ENCODE results near the gene ADSL. TPM values are rescaled to one million over a fixed set of nuclear protein-coding genes. Genes with fewer than 3 reads are reported as not detected.

ADSL gene
- total and polyA plus RNA-seq, 2 of the 8 experiments (the other 6 are each of a cell fraction or from before 2014, with no cell fraction given), result 197 to 218 TPM

- no peak for FAIRE-seq
- WGBS, 2 experiments (ENCODE audit: extremely low coverage in 1 of 2, insufficient coverage in 1 of 2, insufficient read length in 1 of 2, insufficient replicate concordance in 2 of 2, low coverage in 1 of 2, low lambda C conversion rate in 2 of 2, missing lambda C conversion rate in 1 of 2), result 100% methylated on average over 2 of the region's 2 CpGs; no CpG with 5 or more reads in 1 of the 2 experiments
These were observed 66.1 kb downstream of the ADSL start for GRCh38 chr22:40412441-40412840.

More at GRCh38 chr22:40412441-40412840, 66.1 kb downstream of the ADSL start:
- Histone ChIP-seq H2BK20ac (ENCODE audit: low read length) (no peak overlapping the region), H4K91ac (replicated peaks; ENCODE audit: insufficient read length, low read length) (no peak overlapping the region), H2AK5ac (ENCODE audit: low read depth, low read length) (no peak overlapping the region), H3K14ac (ENCODE audit: insufficient read length) (no peak overlapping the region), H2BK120ac (replicated peaks; ENCODE audit: low read depth, low read length) (no peak overlapping the region), H3K4ac (replicated peaks; ENCODE audit: insufficient read length, low read depth, low read length) (no peak overlapping the region), H3K9ac (replicated peaks in 1 of 4; ENCODE audit: extremely low read depth in 1 of 4, low read depth in 3 of 4, low read length in 3 of 4) (no peak overlapping the region), H3K79me2 (ENCODE audit: control insufficient read depth in 1 of 2, insufficient read depth in 2 of 2, low read length in 2 of 2) (no peaks in the 10 kb centered on the region), H3K56ac (replicated peaks; ENCODE audit: insufficient read length, low read depth, low read length) (no peak overlapping the region), H2BK12ac (ENCODE audit: low read depth, low read length) (no peak overlapping the region), H4K5ac (ENCODE audit: insufficient read length, low read depth, low read length) (no peak overlapping the region), H3K27me3 (replicated peaks in 1 of 4; ENCODE audit: control insufficient read depth in 3 of 4, extremely low read depth in 1 of 4, insufficient read depth in 3 of 4, low read length in 3 of 4) (no peaks in the 10 kb centered on the region), H3K27ac (ENCODE audit: low read depth, low read length) (no peak overlapping the region), H2BK15ac (ENCODE audit: low read length) (no peak overlapping the region), H3K4me1 (replicated peaks in 1 of 4; ENCODE audit: control insufficient read depth in 3 of 4, insufficient read depth in 4 of 4, low read length in 3 of 4) (no peaks in the 10 kb centered on the region; a peak in 1 of 7 replicates), H3K9me3 (ENCODE audit: insufficient read depth in 2 of 2, low read depth in 1 of 2, low read length in 1 of 2) (no peaks in the 10 kb centered on the region), H2AFZ (ENCODE audit: low read length) (no peak overlapping the region), H3K23ac (ENCODE audit: insufficient read length) (no peak overlapping the region), H3K79me1 (ENCODE audit: low read depth, low read length) (no peaks in the 10 kb centered on the region; the same call in 1 of the 2 replicates), H3K18ac (ENCODE audit: extremely low read depth, low read length) (no peak overlapping the region), H4K8ac (ENCODE audit: extremely low read depth, insufficient read depth, low read length) (no peak overlapping the region), H3K36me3 (ENCODE audit: control insufficient read depth in 2 of 4, insufficient read depth in 4 of 4, low read length in 3 of 4) (peaks cover 6 to 33% (median 21%) of the 10 kb centered on the region in 4 experiments; a peak in 7 of 8 replicates), H3K23me2 (ENCODE audit: low read depth, low read length) (no peaks in the 10 kb centered on the region), H3K4me3 (ENCODE audit: extremely low read depth in 1 of 4, insufficient read depth in 2 of 4, low read depth in 3 of 4, low read length in 4 of 4) (no peak overlapping the region), H2BK5ac (ENCODE audit: low read depth, low read length) (no peak overlapping the region), H3K4me2 (ENCODE audit: insufficient read depth in 1 of 2, low read depth in 2 of 2, low read length in 2 of 2) (no peak overlapping the region), H4K20me1 (replicated peaks in 1 of 2; ENCODE audit: control insufficient read depth in 1 of 2, insufficient read depth in 2 of 2, low read length in 2 of 2) (peaks cover 1 to 6% of the 10 kb centered on the region in 2 experiments)
- CTCF ChIA-PET (ENCODE audit: partially characterized antibody), result interaction anchor here (1.2 to 1.6 kb wide), 2 partner anchors 13 to 23 kb away, joined by 3 to 7 read pairs; no protein-coding TSS in a partner anchor
- no peak for TF ChIP-seq CTCF (IDR thresholded peaks at IDR 0.05; ENCODE audit: control extremely low read depth in 1 of 3, insufficient read depth in 1 of 3, low read depth in 1 of 3, low read length in 3 of 3)
- no peak for TF ChIP-seq RXRA (IDR thresholded peaks at IDR 0.05; ENCODE audit: insufficient read depth, low read depth, low read length)
- TF ChIP-seq USF2 (IDR thresholded peaks at IDR 0.05; ENCODE audit: low read length), result no peak
- no peak for DNase-seq (ENCODE audit: low read depth in 1 of 2, low spot score in 2 of 2)
- POLR2A ChIA-PET (ENCODE audit: partially characterized antibody), result interaction anchor here (1.3 kb wide), 1 partner anchor 14 kb away, joined by 4 read pairs; no protein-coding TSS in a partner anchor

Measured in H1 (cell line).